Dendritic cell treated with granulocyte-macrophage colony-stimulating factor and Interleukin-4, amounts not matched to agents 40 ng/mL and 50 ng/mL, for 4 days (primary cell): Measurements from ENCODE around the gene EYA2.
"Not testable (repeated sequence)": the region's sequence is repeated elsewhere in the genome, so short reads cannot be mapped to it uniquely, and the experiment has no call there.

Experiments used
- H3K27ac Mint-ChIP-seq: one replicate; pipeline ENCODE4 v1.8.0; 2022; ENCODE audit warnings: mild to moderate bottlenecking, mixed read lengths
- H3K27me3 Mint-ChIP-seq: one replicate; pipeline ENCODE4 v1.8.0; 2022; ENCODE audit warnings: mild to moderate bottlenecking, mixed read lengths
- H3K36me3 Mint-ChIP-seq: one replicate; pipeline ENCODE4 v1.8.0; 2022; ENCODE audit warnings: low read depth, mixed read lengths
- H3K4me1 Mint-ChIP-seq: one replicate; pipeline ENCODE4 v1.8.0; 2022; ENCODE audit warnings: low read depth, mixed read lengths
- H3K4me3 Mint-ChIP-seq: one replicate; pipeline ENCODE4 v1.8.0; 2022; ENCODE audit warnings: mild to moderate bottlenecking, moderate library complexity, mixed read lengths
- H3K9me3 Mint-ChIP-seq: one replicate; pipeline ENCODE4 v1.8.0; 2022; ENCODE audit warnings: mixed read lengths
- intact Hi-C: fragments of 100-400 bp; cut with micrococcal nuclease; formaldehyde crosslinking; loops from one replicate; pipeline ENCODE4 v1.15.0; 2022

The EYA2 gene

GRCh38 chr20:47191074-47191673 lies 296.5 kb downstream of the EYA2 start:
- intact Hi-C loops: no loop called here
- no peak overlapping the region for H3K27ac Mint-ChIP-seq
- H3K4me3 Mint-ChIP-seq: no peak overlapping the region

GRCh38 chr20:47191956-47192355 lies 297.3 kb downstream of the EYA2 start:
- peaks cover 19% of the 10 kb centered on the region for H3K27me3 Mint-ChIP-seq
- H3K4me3 Mint-ChIP-seq: no peak overlapping the region
- intact Hi-C loops: no loop called here

More at GRCh38 chr20:47191074-47191673, 296.5 kb downstream of the EYA2 start:
- Mint-ChIP-seq H3K4me1 (no peaks in the 10 kb centered on the region), H3K27me3 (peaks cover 19% of the 10 kb centered on the region), H3K36me3 (no peaks in the 10 kb centered on the region), H3K9me3 (no peaks in the 10 kb centered on the region)

GRCh38 chr20:47195573-47195972 lies 300.9 kb downstream of the EYA2 start:
- intact Hi-C loops: loop anchor here (5.0 kb wide), 1 partner anchor 187 kb away; no protein-coding TSS in a partner anchor
- Mint-ChIP-seq H3K4me3 (no peak overlapping the region), H3K27ac (no peak overlapping the region), H3K4me1 (no peaks in the 10 kb centered on the region), H3K27me3 (peaks cover 2% of the 10 kb centered on the region), H3K36me3 (no peaks in the 10 kb centered on the region), H3K9me3 (no peaks in the 10 kb centered on the region)

More at GRCh38 chr20:47191956-47192355, 297.3 kb downstream of the EYA2 start:
- Mint-ChIP-seq H3K9me3 (no peaks in the 10 kb centered on the region), H3K36me3 (no peaks in the 10 kb centered on the region), H3K27ac (no peak overlapping the region), H3K4me1 (no peaks in the 10 kb centered on the region)

GRCh38 chr20:47196091-47197081 lies 301.7 kb downstream of the EYA2 start:
- Mint-ChIP-seq H3K9me3 (no peaks in the 10 kb centered on the region), H3K36me3 (no peaks in the 10 kb centered on the region), H3K4me1 (no peaks in the 10 kb centered on the region), H3K4me3 (no peak overlapping the region), H3K27ac (no peak overlapping the region), H3K27me3 (peaks cover 2% of the 10 kb centered on the region)
- intact Hi-C loops: loop anchor here (2.0 to 5.0 kb wide), 2 partner anchors 186 to 424 kb away; no protein-coding TSS in a partner anchor

GRCh38 chr20:47198254-47198671 lies 303.6 kb downstream of the EYA2 start:
- Mint-ChIP-seq H3K9me3 (peaks cover 4% of the 10 kb centered on the region), H3K27ac (no peak overlapping the region), H3K4me3 (no peak overlapping the region), H3K36me3 (no peaks in the 10 kb centered on the region), H3K4me1 (peaks cover 2% of the 10 kb centered on the region), H3K27me3 (no peaks in the 10 kb centered on the region)
- intact Hi-C loops: loop anchor here (5.0 kb wide), 1 partner anchor 184 kb away; no protein-coding TSS in a partner anchor

GRCh38 chr20:47198996-47199552 lies 304.4 kb downstream of the EYA2 start:
- Mint-ChIP-seq H3K36me3 (no peaks in the 10 kb centered on the region), H3K9me3 (peaks cover 11% of the 10 kb centered on the region), H3K4me3 (no peak overlapping the region), H3K27me3 (no peaks in the 10 kb centered on the region), H3K27ac (no peak overlapping the region), H3K4me1 (peaks cover 7% of the 10 kb centered on the region)
- intact Hi-C loops: loop anchor here (5.0 kb wide), 1 partner anchor 183 kb away; no protein-coding TSS in a partner anchor

GRCh38 chr20:47201074-47201730 lies 306.6 kb downstream of the EYA2 start:
- intact Hi-C loops: no loop called here
- peaks cover 7% of the 10 kb centered on the region for H3K4me1 Mint-ChIP-seq
- H3K4me3 Mint-ChIP-seq: no peak overlapping the region
- no peaks in the 10 kb centered on the region for H3K36me3 Mint-ChIP-seq
- no peak overlapping the region for H3K27ac Mint-ChIP-seq
- peaks cover 11% of the 10 kb centered on the region for H3K9me3 Mint-ChIP-seq
- H3K27me3 Mint-ChIP-seq: no peaks in the 10 kb centered on the region

- H3K27ac Mint-ChIP-seq: no peak overlapping the region
- no peaks in the 10 kb centered on the region for H3K27me3 Mint-ChIP-seq
- no peaks in the 10 kb centered on the region for H3K36me3 Mint-ChIP-seq
Measured at GRCh38 chr20:47202733-47203667, 308.4 kb downstream of the EYA2 start.

GRCh38 chr20:47204008-47204849 lies 309.6 kb downstream of the EYA2 start:
- intact Hi-C loops: no loop called here
- Mint-ChIP-seq H3K4me1 (peaks cover 7% of the 10 kb centered on the region), H3K4me3 (no peak overlapping the region), H3K27me3 (no peaks in the 10 kb centered on the region), H3K9me3 (peaks cover 11% of the 10 kb centered on the region), H3K36me3 (no peaks in the 10 kb centered on the region), H3K27ac (no peak overlapping the region)

More at GRCh38 chr20:47202733-47203667, 308.4 kb downstream of the EYA2 start:
- intact Hi-C loops: no loop called here
- Mint-ChIP-seq H3K9me3 (peaks cover 11% of the 10 kb centered on the region), H3K4me1 (peaks cover 7% of the 10 kb centered on the region), H3K4me3 (no peak overlapping the region)

- H3K27ac Mint-ChIP-seq, H3K4me1 Mint-ChIP-seq, H3K36me3 Mint-ChIP-seq, H3K27me3 Mint-ChIP-seq, intact Hi-C loops, H3K4me3 Mint-ChIP-seq: not testable (repeated sequence)
- H3K9me3 Mint-ChIP-seq: peaks cover 11% of the 10 kb centered on the region
Measured at GRCh38 chr20:47204850-47205122, 310.1 kb downstream of the EYA2 start.

GRCh38 chr20:47205577-47206123 lies 311.0 kb downstream of the EYA2 start:
- no peaks in the 10 kb centered on the region for H3K36me3 Mint-ChIP-seq
- no peaks in the 10 kb centered on the region for H3K27me3 Mint-ChIP-seq
- H3K9me3 Mint-ChIP-seq: peaks cover 11% of the 10 kb centered on the region
- H3K4me3 Mint-ChIP-seq: no peak overlapping the region
- peaks cover 7% of the 10 kb centered on the region for H3K4me1 Mint-ChIP-seq
- intact Hi-C loops: no loop called here
- H3K27ac Mint-ChIP-seq: no peak overlapping the region

- H3K27me3 Mint-ChIP-seq, intact Hi-C loops, H3K4me1 Mint-ChIP-seq, H3K27ac Mint-ChIP-seq, H3K4me3 Mint-ChIP-seq, H3K36me3 Mint-ChIP-seq: not testable (repeated sequence)
- H3K9me3 Mint-ChIP-seq: peaks cover 11% of the 10 kb centered on the region
Measured at GRCh38 chr20:47206552-47206951, 311.9 kb downstream of the EYA2 start.
